SKM-1 treated with dmso at 0.1 percent for 144 hours (cell line): ENCODE results near the gene KLHL9.
A peak's percentile ranks its signal among the peaks of the same experiment; 100 is the strongest.
"Not testable (repeated sequence)": the region's sequence is repeated elsewhere in the genome, so short reads cannot be mapped to it uniquely, and the experiment has no call there.

Experiments
- DNase-seq: peaks from one replicate; lab custom pipeline; 2025; ENCODE audit not compliant: unreplicated experiment; lab: John Stamatoyannopoulos, UW

Gene KLHL9, protein sequence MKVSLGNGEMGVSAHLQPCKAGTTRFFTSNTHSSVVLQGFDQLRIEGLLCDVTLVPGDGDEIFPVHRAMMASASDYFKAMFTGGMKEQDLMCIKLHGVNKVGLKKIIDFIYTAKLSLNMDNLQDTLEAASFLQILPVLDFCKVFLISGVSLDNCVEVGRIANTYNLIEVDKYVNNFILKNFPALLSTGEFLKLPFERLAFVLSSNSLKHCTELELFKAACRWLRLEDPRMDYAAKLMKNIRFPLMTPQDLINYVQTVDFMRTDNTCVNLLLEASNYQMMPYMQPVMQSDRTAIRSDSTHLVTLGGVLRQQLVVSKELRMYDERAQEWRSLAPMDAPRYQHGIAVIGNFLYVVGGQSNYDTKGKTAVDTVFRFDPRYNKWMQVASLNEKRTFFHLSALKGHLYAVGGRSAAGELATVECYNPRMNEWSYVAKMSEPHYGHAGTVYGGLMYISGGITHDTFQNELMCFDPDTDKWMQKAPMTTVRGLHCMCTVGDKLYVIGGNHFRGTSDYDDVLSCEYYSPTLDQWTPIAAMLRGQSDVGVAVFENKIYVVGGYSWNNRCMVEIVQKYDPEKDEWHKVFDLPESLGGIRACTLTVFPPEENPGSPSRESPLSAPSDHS

DNA sequence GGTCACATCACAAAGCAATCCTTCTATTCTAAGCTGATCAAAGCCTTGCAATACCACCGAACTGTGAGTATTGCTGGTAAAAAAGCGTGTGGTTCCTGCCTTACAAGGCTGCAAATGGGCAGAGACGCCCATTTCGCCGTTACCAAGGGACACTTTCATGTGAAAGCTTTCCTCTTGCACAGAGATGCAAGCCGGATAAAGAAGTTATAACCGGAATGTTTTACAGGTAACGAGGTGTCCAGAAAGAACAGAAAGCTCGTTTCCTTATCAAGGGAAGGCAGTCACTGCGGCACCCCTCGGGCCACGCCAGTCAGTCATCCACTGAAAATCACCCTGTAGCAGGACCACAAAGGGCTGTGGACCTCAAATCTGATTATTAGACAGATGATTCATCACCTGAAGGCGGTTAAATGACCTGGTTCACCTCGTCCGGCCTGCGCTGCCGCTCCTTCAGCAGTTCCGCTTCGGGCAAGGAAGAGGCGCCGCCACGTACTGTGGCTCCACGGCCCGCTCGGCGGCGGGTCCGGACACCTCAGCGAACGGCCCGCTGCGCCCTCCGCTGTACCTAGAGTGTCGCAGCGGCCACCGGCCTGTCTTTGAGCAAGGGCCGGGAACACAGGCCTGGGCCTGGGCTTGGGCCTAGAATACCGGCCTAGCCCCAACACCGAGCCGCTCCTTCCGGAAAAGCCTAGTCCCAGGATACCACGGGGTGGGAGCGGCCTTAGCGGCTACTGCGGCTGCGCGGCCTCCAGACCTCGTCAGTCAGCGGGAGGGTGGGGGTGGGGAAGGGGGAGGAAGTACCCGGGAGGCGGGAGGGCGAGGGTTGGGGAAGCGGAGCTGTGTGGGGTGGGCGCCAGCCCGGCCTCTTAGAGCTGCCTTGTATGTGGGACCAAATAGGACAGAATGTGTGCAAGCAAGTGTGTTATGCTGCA, at the start of gene KLHL9:
TSS of gene KLHL9 (minus strand) at position 704 of the 932 bp plus-strand sequence. CDS start at position 159, 545 bp downstream.
- peak; percentile 83 for DNase-seq

DNA sequence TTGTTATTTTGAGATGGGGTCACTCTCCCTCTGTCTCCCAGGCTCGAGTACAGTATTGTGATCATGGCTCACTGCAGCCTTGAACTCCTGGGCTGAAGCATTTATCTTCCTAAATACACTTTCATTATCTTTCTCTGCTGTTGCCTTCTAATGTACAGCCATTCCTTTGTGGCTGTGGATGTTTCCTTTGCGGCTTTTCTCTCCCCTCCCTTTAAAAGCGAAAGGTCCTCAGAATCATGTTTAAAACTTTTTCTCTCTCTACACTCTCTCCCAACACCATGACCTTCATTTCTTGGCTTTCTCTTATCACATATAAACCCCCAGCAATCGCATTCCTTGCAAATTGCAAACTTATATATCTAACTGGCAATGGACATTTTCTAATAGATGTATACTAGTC, 48.4 kb upstream of the KLHL9 start:
- no peak for DNase-seq

GRCh38 chr9:21381448-21382339, 46.5 kb upstream of the KLHL9 start:
- peak; percentile 73 for DNase-seq

GRCh38 chr9:21371467-21371866, 36.3 kb upstream of the KLHL9 start:
- not testable (repeated sequence) for DNase-seq

DNA sequence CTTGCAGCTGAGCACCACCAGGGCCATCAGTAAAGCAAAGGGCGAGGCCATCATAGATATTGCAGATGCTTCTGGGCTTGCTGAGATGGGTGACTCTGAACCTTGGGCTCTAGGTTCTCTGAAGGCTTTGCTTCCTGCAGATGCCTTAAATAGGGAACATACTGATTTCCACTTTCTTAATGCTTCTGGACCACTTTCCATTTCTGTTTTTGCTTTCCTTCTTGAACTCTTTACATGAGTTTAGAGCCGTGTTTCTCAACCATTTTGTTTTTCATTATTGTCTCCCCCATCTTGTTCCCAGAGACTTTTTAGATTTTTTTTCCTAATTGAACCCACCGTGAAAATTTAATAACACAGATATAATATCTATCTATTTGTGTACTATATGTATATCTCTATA, 32.8 kb upstream of the KLHL9 start, which contains the start of gene IFNA13:
TSS of gene IFNA13 (minus strand) at position 101 of the 400 bp plus-strand sequence. CDS start at position 54, 47 bp downstream.
- no peak for DNase-seq

DNA sequence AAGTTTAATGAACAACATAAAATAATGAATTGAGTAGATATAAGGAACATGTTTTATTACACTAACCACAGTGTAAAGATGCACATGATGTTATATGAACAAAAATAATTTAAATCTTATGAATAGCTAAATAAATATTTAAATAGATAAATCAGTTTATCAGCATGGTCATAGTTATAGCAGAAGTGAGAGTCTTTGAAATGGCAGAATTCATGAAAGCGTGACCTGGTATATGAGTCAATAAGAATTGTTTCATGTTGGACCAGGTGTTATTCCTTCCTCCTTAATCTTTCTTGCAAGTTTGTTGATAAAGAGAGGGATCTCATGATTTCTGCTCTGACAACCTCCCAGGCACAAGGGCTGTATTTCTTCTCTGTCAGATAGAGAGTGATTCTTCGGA, 32.0 kb upstream of the KLHL9 start:
- DNase-seq, result not testable (repeated sequence)

- DNase-seq, result no peak
Measured at GRCh38 chr9:21362287-21362686, 27.1 kb upstream of the KLHL9 start.

DNA sequence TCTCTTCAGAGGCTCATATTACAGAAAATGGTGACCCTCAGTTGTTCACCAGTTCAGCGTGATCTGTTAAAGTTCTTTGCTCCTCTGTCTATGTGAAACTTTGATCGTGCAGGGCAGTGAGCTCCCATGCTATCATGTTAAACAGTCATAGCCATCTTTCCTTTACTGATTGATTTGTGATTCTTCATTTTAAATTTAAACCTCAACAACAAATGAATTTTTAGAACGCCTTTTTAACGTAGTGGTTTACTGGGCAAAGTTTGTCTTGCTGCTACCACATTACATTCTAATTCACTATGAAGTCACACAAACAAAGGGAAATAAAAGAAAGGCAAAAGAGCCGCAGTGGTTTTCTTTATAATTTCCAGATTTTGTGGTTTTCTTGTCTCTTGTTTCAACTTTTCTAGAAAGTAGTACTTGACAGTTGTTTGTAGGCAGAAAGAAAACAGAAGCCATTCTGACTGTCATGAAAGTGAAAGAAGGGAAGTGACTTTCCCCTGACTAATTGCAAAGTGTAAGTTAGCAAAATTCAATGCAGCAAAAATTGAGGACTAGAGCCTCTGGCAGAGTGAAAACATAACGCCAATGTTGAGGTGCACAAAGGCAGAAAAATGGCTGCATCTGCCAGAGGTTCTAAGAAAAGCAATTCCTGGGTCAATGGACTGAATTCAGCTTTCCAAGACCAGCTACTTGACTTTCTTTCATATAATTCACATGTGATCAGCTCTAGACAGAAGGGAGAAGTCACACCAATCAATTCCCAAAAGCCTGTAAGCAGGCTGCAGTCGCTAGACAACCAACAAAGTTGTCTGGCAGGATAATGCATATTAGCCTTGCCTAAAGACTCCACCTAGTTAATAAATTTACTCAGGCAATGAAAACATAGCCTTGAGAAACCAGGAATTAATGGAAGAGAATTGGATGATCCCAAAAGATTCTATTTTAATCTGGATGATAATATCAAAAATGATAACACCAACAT, 22.6 kb upstream of the KLHL9 start:
- DNase-seq, result no peak

DNA sequence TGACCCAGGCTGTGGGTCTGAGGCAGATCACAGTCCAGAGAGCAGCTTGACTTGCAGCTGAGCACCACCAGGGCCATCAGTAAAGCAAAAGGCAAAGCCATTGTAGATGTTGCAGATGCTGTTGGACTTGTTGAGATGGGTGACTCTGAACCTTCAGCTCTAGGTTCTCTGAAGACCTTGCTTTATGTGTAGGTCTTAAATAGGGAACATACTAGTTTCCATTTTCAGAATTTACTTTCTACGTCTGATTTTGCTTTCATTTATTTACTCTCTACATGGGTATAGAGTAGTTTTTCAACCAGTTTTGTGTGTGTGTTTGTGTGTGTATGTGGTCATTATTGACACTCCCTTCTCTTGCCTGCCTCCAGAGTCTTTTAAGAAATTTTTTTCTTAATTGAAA, 15.6 kb upstream of the KLHL9 start, which contains the start of gene IFNA6:
TSS of gene IFNA6 (minus strand) at position 101 of the 400 bp plus-strand sequence. CDS start at position 101, 0 bp downstream.
- no peak for DNase-seq

DNA sequence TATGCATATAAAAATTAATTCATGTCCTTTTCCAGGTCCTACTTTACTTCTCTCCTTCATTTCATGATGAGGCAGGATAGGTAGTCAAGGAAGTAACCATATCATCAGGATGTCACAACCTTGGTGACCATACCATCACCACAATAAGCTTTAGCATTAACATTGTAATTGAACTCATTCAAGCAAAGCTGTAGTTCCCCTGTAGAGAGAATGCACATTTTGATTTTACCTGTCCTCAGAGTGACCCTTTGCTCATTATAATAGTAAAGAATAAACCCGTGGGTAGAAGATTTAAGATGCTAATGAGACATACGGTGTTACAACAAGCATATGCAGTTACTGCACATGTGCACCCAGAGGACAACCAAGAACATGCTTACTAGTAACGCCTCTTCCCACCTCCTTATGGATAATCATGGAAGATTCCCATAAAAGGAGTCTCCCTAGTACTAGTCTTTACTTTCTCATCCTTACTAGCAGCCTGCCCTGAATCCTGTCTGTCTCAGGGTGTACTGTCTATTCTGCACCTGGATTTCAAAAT, 13.3 kb upstream of the KLHL9 start:
- DNase-seq, result no peak

- no peak for DNase-seq
Measured at GRCh38 chr9:21340735-21341134, 5.5 kb upstream of the KLHL9 start.

- DNase-seq, result no peak
Measured at GRCh38 chr9:21336457-21336856, 1.3 kb upstream of the KLHL9 start.

DNA sequence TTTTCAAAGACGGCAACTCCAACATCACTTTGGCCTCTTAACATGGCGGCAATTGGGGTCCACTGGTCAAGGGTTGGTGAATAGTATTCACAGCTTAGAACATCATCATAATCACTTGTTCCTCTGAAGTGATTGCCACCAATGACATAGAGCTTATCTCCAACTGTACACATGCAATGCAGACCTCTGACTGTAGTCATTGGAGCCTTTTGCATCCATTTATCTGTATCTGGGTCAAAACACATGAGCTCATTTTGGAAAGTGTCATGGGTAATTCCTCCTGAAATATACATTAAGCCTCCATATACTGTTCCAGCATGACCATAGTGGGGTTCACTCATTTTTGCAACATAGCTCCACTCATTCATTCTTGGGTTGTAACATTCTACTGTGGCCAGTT, 2.0 kb downstream of the KLHL9 start:
- no peak for DNase-seq

DNA sequence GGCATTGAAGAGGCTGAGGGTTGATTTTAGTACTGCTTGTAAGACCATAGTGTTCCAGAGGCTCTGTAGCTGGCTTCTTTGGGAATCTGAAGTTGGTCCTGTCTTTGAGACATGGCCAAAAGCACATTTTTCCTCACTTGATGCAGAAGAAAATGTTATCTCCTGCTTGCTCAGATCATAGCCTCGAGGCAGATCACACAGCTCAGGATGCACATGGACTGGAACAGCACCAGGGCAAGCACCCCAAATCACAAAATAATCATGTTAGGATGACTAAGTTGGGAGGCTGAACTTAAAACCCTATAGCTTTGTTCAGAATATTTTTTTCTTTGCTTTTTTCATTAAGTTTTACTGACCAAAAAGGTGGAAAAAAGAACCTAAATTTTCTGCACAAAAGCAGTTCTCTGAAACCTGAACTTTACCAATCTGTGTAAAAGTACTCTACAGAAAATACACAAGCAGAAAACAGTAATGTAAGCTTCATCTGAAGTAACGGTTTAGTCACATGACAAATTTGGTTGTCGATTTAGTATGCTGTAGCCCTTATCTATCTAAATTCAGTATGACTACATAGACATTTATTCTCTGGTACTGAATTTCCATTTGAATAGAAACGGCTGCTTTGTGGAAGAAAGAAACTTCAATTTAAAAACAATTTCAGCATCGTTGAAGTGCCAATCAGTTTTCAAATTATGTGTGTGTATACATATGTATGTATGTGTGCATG, 3.4 kb downstream of the KLHL9 start:
- DNase-seq, result no peak

- DNase-seq, result peak; percentile 46
Measured at GRCh38 chr9:21326526-21327139, 8.6 kb downstream of the KLHL9 start.

DNA sequence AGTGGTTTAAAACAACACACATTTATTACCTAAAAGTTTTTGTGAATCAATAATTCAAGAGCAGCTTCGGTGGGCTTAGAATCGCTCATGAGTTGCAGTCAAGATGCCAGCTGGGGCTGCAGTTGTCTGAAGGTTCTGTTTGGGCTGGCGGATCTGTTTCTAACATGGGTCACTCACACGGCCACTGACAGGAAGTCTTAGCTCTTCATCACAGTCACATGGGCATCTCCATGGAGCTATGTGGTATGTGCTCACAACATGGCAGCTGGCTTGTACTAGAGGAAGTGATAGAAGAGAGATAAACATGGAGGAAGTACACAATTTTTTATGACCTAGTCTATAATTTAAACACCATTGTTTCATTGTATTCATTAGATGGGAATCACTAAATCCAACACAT, 11.2 kb downstream of the KLHL9 start:
- no peak for DNase-seq

- peak; percentile 25 for DNase-seq
Measured at GRCh38 chr9:21322911-21323461, 12.2 kb downstream of the KLHL9 start.
